ENCODE data around the gene ZNRD2.

Gene ZNRD2

GRCh38 chr11:65538232-65538914, 31.9 kb upstream of the ZNRD2 start:
- in situ Hi-C loops (cut with HindIII; ENCODE audit: low sequenced_read_pairs), result no loop called here

GRCh38 chr11:65538915-65539743, 31.1 kb upstream of the ZNRD2 start:
- in situ Hi-C loops (cut with HindIII; ENCODE audit: low sequenced_read_pairs), result no loop called here

- in situ Hi-C loops (cut with HindIII; ENCODE audit: low sequenced_read_pairs), result no loop called here
Observed at GRCh38 chr11:65539744-65540289, 30.5 kb upstream of the ZNRD2 start.

- in situ Hi-C loops (cut with HindIII; ENCODE audit: low sequenced_read_pairs), result no loop called here
Observed at GRCh38 chr11:65540290-65541092, 29.8 kb upstream of the ZNRD2 start.

- in situ Hi-C loops (cut with HindIII; ENCODE audit: low sequenced_read_pairs), result no loop called here
Observed at GRCh38 chr11:65541093-65541982, 28.9 kb upstream of the ZNRD2 start.

GRCh38 chr11:65542738-65543390, 27.4 kb upstream of the ZNRD2 start:
- in situ Hi-C loops (cut with HindIII; ENCODE audit: low sequenced_read_pairs), result no loop called here

GRCh38 chr11:65545853-65546216, 24.4 kb upstream of the ZNRD2 start:
- in situ Hi-C loops (cut with HindIII; ENCODE audit: low sequenced_read_pairs), result no loop called here

GRCh38 chr11:65546217-65546958, 23.9 kb upstream of the ZNRD2 start:
- in situ Hi-C loops (cut with HindIII; ENCODE audit: low sequenced_read_pairs), result no loop called here

GRCh38 chr11:65547446-65548125, 22.7 kb upstream of the ZNRD2 start:
- in situ Hi-C loops (cut with HindIII; ENCODE audit: low sequenced_read_pairs), result no loop called here

- in situ Hi-C loops (cut with HindIII; ENCODE audit: low sequenced_read_pairs), result no loop called here
Observed at GRCh38 chr11:65548395-65548794, 21.9 kb upstream of the ZNRD2 start.

- in situ Hi-C loops (cut with HindIII; ENCODE audit: low sequenced_read_pairs), result no loop called here
Observed at GRCh38 chr11:65549096-65549495, 21.2 kb upstream of the ZNRD2 start.

GRCh38 chr11:65551572-65552387, 18.5 kb upstream of the ZNRD2 start:
- in situ Hi-C loops (cut with HindIII; ENCODE audit: low sequenced_read_pairs), result no loop called here

GRCh38 chr11:65552388-65552951, 17.8 kb upstream of the ZNRD2 start:
- in situ Hi-C loops (cut with HindIII; ENCODE audit: low sequenced_read_pairs), result no loop called here

- in situ Hi-C loops (cut with HindIII; ENCODE audit: low sequenced_read_pairs), result no loop called here
Observed at GRCh38 chr11:65553301-65554001, 16.8 kb upstream of the ZNRD2 start.

- in situ Hi-C loops (cut with HindIII; ENCODE audit: low sequenced_read_pairs), result no loop called here
Observed at GRCh38 chr11:65554057-65554818, 16.0 kb upstream of the ZNRD2 start.

GRCh38 chr11:65554842-65555430, 15.3 kb upstream of the ZNRD2 start:
- in situ Hi-C loops (cut with HindIII; ENCODE audit: low sequenced_read_pairs), result no loop called here
